NCI-H187 treated with DMSO at 0.1 percent for 48 hours (cell line): ENCODE measurements around the gene MYG1.
"Not testable (repeated sequence)": the region's sequence is repeated elsewhere in the genome, so short reads cannot be mapped to it uniquely, and the experiment has no call there.

Experiments
- DNase-seq: peaks from one replicate; lab custom pipeline; 2025; lab: John Stamatoyannopoulos, UW

MYG1 gene

DNA sequence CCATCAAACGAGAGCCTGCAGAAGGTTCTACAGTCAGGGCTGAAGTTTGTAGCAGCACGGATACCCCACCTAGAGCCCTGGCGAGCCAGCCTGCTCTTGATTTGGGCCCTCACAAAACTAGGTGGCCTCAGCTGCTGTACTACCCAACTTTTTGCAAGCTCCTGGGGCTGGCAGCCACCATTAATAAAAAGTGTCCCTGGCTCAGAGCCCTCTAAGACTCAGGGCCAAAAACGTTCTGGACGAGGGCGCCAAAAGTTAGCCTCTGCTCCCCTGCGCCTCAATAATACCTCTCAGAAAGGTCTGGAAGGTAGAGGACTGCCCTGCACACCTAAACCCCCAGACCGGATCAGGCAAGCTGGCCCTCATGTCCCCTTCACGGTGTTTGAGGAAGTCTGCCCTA is 13.0 kb upstream of the MYG1 start:
- no peak for DNase-seq

DNA sequence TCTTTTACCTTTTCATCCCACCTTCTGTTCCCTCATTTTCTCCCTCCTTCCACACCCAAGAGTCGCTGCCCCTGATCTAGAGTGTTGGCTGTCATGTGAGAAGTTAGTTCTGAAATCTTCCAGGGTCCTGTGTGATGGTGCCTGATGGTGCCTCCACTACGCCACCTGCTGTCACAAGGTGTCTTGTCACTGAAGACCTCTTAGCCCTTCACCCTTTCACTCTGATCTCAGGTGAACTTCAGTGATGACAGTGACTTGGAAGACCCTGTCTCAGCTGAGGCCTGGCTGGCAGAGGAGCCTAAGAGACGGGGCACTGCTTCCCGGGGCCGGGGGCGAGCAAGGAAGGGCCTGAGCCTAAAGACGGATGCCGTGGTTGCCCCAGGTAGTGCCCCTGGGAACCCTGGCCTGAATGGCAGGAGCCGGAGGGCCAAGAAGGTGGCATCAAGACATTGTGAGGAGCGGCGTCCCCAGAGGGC is 11.7 kb upstream of the MYG1 start:
- no peak for DNase-seq

DNA sequence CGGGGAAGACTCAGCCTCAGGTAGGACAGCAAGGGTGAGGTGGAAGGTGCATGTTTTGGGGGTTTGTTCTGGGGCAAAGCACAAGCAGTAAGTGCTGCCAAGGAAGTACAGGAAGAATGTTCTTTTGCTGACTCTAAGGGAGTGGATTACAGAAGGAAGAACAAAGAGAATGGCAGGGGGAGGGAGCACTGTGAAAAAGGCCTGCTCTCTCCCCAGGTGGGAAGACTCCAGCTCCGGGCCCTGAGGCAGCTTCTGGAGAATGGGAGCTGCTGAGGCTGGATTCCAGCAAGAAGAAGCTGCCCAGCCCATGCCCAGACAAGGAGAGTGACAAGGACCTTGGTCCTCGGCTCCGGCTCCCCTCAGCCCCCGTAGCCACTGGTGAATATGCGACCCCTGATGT is 11.2 kb upstream of the MYG1 start:
- no peak for DNase-seq

DNA sequence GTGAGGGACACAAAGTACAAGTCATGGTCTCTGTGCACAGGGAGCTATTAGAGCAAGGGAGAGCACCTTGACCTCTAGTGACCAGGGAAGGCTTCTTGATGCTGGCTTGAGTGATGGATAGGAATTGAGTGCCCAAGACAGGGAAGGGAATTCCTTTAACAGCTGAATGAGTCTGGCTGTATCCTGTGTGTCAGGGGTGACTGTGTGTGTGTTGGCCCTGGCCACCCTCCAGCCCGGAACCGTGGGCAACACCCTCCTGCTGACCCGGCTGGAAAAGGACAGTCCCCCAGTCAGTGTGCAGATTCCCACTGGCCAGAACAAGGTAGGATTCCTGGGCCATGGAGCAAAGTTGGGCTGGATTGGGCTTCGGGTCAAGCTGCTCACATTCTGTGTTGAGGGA is 9.6 kb upstream of the MYG1 start:
- no peak for DNase-seq

DNA sequence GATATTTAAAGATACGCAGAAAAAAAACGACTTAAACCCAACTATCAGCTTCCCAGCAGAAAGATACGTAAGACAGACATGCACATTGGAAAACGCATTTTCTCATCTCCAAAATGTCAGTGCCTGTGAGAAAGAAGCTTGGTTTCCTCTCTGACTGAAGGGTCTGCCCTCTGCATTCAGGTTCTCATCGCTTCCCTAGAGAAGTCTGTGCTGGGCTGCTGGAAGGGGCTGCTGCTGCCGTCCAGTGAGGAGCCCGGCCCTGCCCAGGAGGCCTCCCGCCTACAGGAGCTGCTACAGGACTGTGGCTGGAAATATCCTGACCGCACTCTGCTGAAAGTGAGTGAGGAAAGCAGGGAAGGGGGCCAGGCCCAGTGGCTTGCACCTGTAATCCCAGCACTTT is 8.8 kb upstream of the MYG1 start:
- no peak for DNase-seq

DNA sequence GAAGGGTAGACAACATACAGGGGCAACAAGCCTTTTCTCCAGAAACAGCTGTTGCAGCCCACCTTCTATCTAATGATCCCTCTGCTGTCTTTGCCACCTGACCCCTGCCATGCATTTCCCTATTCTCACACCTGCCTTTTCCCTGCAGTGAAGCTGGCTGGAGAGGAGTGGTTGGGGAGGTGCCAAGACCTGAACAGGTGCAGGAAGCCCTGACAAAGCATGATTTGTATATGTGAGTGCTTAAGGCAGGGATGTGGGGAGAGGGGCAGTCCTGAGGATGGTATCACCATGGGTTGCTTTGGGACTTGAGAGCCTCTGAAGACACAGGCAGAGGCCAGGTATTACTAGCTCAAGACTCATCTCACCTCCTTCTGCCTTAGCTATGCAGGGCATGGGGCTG is 7.1 kb upstream of the MYG1 start:
- peak; percentile 82 for DNase-seq

DNA sequence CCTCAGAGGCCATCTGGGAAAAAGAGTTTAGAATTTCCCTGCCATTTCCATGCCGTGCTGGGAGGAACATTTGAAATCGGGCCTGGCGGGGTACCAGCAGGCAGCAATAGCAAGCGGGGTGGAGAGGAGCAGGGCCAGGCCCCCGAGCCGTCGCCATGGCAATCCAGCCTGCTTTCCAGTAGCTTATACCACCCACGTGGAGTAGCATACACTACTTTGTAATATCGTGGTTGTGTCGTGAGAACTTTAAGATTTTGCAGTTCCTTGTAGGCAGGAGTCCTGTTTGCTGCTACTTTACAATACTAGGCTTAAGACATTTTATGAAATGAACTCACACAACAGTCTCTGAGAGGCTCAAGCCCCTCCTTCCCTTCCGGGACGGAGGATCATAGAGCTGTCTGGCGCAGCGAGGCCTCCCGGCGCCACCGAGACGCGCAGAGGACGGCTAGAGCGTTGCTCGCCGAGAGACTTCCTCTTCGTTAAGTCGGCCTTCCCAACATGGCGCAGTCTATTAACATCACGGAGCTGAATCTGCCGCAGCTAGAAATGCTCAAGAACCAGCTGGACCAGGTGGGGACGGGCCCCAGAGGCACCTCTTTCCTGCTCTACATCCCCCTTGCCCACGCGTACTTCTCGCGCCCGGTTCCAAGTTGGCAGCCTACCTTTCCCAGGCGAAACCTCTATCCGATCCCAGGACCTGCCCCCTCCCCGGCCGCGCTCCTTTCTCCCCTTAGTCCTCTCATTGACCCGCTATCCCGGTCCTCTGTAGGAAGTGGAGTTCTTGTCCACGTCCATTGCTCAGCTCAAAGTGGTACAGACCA is 4.2 kb upstream of the MYG1 start, which contains the start of gene PFDN5:
PFDN5 (plus strand) TSS at position 473 of the 821 bp plus-strand sequence; CDS start at position 499, 26 bp downstream.
- DNase-seq, result peak; percentile 48

DNA sequence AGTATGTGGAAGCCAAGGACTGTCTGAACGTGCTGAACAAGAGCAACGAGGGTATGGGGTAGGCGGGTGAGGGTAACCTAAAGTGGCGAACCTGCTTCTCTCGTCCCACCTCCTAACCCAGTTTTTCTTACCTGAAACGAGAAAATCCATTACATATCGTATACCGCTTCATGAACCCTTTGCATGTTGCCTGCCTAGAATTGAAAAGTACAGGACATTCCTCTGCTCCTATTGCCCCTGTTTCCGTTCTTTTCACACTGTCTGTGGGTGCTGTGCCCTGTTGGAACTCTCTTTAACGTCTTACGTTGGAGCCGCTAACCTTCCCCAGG is 3.6 kb upstream of the MYG1 start:
- DNase-seq, result no peak

DNA sequence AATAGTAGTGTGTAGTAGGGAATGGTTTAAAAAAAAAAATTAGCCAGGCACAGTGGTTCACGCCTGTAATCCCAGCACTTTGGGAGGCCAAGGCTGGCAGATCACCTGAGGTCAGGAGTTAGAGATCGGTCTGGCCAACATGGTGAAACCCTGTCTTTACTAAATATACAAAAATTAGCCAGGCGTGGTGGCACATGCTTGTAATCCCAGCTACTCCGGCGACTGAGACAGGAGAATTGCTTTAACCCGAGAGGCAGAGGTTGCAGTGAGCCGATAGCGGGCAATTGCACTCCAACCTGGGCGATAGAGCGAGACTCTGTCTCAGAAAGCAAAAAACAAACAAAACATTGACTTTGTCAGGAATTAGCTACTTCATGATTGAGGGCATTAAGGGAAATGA is 2.4 kb upstream of the MYG1 start:
- not testable (repeated sequence) for DNase-seq

DNA sequence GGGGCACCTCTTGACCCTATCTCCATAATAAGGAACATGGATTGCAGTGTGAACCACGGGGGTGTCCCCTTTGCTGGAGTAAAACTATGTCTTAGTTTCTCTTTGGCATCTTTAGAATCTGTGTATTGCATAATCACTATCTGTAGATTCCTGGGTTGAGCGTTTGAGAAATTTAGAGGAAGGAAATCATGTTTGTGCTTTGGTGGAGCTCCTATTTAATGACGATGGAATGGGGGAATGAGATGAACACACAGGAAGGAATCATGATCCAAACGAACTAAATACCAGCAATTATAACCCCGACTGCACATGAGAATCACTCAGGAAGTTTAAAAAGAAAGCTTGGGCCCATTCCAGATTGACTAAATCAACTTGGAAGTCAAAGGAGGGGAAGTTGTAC is 1.3 kb upstream of the MYG1 start:
- no peak for DNase-seq

DNA sequence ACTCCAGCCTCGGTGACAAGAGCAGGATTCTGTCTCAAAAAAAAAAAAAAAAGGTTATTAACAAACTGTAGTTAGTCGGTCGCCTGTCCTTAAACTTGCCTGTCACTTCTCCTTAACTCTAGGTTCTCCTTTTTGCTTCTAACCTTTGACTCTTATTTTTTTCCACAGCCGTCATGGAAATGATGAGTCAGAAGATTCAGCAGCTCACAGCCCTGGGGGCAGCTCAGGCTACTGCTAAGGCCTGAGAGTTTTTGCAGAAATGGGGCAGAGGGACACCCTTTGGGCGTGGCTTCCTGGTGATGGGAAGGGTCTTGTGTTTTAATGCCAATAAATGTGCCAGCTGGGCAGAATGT is 418 bp upstream of the MYG1 start:
- no peak for DNase-seq

DNA sequence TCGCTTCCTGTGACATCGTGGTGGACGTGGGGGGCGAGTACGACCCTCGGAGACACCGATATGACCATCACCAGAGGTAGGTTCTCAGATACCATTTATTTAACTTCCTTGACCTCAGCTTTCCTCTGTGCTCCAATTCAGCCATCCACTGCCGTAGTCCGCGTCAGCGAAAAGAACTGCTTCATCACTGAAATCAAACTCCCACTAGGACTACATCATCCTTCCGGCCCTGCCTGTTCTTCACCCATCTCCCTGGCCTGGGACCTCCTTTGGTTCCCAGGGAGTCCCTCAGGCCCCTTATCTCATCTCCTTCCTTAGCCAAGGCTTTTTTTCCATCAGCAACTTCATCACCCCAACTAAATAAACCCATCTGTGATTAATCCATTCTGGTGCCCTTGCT is 692 bp downstream of the MYG1 start:
- no peak for DNase-seq

DNA sequence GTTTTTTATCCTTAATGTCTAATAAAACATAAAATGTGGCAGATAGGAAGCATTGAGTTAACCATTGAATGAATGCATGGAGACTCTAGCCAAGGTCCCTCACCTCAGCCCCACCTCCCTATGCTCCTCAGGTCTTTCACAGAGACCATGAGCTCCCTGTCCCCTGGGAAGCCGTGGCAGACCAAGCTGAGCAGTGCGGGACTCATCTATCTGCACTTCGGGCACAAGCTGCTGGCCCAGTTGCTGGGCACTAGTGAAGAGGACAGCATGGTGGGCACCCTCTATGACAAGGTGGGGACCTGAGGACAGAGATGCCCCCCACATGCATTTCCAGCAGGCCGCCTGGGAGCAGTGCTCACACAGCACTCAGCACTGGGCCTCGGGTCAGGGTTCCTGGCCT is 3.4 kb downstream of the MYG1 start:
- DNase-seq, result no peak

DNA sequence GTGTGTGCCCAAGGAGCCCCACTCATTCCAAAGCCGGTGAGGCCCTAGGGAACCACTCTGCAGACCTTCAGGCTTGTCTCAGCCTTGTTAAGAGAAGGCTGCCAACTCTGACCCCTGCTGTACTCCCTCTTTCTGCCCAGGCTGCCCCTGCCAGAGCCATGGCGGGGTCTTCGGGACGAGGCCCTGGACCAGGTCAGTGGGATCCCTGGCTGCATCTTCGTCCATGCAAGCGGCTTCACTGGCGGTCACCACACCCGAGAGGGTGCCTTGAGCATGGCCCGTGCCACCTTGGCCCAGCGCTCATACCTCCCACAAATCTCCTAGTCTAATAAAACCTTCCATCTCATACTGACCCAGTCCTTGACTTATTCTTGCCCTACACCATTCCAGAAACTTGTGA is 7.3 kb downstream of the MYG1 start:
- no peak for DNase-seq

DNA sequence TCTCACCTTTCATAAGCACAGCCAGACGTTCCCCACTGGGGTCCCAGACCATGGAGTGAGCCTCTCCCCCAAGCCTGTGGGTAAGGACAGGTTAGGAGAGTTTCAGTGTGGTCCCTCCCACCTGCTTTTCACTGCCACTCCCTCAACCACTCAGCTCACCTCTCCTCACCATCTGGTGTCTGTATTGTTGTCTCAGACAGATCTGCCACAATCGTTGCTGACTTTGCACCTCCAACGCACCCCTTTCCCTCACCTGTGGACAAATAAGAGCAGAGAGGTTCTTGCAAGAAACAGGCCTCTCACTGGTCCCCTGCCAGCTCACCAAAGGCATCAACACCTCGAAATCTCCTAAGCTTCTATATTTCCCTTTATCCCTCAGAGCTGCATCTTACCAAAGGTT is 8.8 kb downstream of the MYG1 start:
- DNase-seq, result no peak

DNA sequence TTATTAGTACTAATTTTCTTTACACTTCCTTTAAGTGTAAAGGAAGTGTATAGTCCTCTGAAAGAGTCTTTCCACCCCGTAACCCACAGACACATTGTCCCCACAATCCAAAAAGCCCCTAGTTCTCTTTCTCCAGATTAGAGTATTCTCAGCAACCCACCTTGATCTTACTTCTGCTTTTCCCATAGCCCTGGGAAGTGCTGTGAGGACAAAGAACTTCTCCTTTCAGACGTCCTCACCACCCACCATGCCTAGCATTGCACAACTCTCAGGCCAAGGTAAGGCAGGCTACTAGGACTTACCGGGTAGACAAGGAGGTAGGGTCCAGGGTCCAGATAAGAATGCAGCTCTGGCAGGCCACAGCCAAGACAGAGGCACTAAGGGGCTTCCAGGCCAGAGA is 14.5 kb downstream of the MYG1 start:
- no peak for DNase-seq

DNA sequence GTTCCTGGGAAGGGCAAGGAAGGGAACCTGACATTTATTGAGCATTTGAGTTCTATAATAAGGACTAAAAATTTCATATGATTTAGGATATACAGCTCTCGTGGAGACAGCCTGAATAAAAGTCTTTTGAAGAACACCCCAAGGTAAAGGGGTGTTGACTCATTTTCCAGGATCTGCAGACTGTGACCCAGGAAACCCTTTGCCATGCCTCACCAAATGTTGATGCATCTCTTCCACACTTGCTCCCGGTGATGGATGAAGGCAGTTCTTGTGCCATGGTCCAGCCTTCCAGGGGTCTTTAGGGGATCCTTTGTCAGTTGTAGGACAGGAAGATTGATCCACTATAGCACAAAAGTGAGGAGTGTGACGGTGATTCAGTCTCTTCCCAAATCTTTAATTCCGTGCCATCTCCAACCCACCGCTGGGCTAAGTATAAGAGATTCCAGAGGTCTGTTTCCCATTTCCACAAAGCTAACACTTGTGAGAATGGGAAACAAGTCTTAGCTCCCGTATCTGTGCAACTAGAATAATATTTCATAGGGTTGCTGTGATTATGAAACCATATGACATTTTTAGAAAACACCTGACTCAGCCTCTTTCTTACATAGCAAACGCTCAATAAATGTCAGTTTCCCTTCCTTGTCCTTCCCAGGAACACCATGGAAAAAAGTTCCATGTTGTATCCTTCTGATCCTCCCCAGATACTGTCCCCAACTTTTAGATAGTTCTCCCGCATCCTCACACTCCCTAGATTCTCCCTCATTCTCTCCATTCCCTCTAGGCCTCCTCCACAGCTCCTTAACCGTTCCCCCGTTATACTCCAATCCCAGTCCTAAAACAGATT is 21.1 kb downstream of the MYG1 start:
- no peak for DNase-seq

DNA sequence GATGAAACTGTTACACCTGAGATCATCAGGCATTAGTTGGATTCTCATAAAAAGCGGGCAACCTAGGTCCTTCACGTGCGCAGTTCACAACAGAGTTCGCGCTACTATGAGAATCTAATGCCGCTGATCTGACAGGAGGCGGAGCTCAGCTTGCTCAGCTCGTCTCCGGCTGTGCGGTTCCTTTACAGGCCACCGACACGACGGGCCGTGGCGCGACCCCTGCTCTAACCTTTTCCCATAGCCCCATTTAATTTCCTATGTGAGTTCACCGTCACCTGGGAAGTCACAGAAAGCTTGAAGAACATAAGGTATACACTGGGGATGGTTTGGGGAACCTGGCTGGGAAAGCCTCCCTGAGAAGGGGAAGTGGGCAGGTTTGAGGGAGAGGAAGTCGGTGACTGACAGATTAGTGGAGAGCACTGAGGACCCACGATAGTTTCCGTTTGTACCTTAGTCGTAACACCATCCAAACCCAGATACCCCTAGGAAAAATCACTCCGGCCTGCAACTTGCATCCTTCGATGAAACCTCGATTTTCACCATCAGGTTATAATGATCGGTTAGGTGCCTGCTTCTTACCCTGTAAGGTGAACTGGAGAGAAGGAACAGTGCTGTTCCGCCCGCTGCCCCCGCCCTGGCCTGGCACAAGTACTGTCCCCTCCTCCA is 24.8 kb downstream of the MYG1 start:
- no peak for DNase-seq

DNA sequence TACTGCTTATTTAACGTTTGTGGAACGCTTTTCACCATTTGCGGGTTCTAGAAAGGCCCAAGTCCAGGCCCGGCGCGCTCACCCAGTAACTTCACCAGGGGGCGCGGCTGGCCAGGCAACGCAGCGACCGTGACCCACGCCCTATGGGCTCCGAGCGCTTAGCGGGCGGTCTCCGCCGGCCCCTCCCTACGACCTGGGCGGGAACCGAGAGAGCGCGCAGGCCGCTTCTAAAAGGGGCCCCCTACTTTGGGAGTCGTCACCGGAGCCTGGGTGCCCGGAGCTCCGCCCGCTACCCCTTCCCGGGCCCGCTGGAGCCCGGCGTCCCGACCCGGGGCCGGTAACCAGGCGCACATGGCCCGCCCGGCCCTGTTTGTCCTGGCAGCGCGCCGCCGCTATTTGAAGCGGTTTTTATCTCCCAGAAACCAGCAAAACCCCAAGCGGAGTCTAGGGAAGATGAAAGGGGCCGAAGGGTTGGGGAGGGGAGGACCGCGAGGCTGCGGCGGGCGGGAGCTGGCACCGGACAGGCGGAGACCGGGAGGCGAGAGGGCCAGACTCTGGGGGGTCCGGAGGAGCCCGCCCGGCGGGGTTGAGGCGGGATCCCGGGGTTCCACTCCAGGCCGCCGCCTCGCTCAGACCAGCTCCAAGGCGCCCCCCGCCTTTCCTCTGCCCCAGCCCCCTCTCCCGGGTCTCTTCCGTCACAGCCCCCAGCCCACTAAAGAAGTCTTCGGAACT is 25.4 kb downstream of the MYG1 start:
- DNase-seq, result peak; percentile 21

DNA sequence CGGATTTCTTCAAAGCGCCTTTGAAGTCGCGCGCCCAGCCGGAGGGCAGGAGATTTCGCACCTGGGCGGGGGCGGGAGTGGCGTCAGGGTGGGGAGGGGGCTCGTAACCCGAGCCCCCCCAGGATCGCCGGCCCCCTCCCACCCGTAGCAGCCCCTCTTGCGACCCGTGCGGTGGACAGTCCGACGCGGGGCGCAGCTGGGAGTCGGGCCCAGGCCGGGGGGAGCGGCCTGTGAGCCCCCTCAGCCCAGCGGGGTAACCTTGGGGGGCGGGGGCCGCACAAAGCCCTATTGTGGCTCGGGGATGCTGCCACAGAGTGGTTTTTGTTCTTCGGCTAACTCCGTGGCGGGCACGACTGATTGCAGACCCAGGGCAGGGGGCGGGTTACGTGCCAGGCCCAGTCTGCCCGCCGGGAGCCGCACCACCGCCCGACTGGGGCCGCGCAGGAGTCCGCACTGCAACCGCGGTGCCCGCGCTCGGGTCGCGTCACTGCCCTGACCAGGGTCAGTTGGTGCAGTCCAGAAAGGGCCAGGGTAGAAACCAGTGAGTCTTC is 26.1 kb downstream of the MYG1 start:
- DNase-seq, result no peak

DNA sequence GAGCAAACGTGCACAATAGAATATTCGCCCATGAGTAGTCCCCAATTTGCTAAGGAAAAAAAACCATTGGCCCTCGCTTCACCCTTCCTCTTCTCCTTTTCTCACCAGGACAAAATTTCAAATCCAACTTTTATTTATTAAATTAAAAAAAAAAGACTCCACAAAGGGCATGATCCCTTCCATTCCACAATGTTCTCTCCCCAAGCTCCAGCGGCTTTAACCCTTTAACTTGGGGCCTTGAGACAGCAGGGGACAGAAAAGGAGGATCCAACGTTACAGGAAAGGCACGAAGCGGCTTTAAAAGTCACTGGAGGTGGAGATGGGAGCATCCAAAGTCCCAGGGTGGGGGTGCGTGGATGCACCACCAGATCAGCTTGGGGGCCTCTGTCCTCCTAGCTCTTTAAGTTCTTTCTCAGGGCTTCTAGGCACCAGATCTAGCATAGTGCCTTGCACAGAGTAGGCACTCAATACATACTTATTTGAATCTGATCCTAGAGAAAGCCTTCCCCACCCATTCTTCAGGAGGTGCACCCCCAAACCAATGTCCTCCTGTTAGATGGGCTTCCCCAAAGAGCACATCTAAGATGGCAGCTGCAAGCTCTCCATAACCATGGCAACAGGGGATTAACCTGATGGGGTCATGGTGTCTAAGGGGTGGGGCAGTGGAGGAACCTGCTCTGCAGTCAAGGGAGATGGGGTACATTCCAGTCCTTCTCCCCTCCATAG is 27.1 kb downstream of the MYG1 start:
- DNase-seq, result no peak
